Measurements from ENCODE around the gene BRINP3. TPM values are rescaled to one million over a fixed set of nuclear protein-coding genes. Genes with fewer than 3 reads are reported as not detected.
A peak's percentile ranks its signal among the peaks of the same experiment; 100 is the strongest.

Gene BRINP3
- total RNA-seq, 1 donor from 2014 or later = 6.6 TPM

DNA sequence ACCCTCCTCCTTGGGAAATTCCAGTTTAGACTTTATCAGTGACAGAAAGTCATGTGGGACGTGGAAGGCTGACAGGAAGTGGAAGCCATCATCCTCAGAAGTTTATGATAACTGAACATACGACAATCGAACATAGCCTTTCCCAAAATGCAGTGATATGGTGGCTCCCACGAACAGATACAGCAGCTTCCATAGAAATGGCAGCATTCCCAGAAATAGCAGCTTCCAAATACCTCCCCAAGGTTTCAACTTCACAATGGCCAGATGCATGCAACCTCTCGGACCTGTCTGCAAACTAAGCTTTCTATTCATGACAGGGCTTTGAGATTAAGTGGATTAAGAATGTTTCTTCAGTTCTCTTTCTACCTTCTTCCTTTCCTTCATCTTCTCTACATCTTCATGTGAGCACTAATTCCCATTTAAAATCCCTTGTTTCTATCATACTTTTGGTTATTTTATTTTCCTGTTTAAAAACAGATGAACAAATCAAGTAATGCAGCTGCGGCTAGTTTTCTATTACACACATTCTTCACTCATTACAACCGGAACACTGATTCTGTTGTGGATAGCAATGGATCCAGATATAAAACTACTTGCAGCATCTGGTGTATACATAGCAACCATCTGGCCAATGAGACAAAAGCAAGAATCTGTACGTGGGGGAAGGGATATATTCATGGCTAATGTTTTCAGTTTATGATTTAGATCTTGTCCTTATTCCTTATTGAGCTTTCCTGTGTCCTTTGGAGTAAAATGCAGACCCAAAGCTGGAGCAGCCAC lies 304.8 kb downstream of the BRINP3 start:
- TF ChIP-seq, protein P1, sequence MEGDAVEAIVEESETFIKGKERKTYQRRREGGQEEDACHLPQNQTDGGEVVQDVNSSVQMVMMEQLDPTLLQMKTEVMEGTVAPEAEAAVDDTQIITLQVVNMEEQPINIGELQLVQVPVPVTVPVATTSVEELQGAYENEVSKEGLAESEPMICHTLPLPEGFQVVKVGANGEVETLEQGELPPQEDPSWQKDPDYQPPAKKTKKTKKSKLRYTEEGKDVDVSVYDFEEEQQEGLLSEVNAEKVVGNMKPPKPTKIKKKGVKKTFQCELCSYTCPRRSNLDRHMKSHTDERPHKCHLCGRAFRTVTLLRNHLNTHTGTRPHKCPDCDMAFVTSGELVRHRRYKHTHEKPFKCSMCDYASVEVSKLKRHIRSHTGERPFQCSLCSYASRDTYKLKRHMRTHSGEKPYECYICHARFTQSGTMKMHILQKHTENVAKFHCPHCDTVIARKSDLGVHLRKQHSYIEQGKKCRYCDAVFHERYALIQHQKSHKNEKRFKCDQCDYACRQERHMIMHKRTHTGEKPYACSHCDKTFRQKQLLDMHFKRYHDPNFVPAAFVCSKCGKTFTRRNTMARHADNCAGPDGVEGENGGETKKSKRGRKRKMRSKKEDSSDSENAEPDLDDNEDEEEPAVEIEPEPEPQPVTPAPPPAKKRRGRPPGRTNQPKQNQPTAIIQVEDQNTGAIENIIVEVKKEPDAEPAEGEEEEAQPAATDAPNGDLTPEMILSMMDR (conservative IDR thresholded peaks at IDR 0.05) = no peak
- Mint-ChIP-seq H3K4me1 (ENCODE audit: unreplicated experiment) (no peaks in the 10 kb centered on the region), H3K27me3 (no peaks in the 10 kb centered on the region), H3K4me3 (no peak overlapping the region), H3K9me3 (no peaks in the 10 kb centered on the region), H3K36me3 (no peaks in the 10 kb centered on the region), H3K27ac (no peak overlapping the region)
- no peak for DNase-seq (ENCODE audit: extremely low spot score, unreplicated experiment)

DNA sequence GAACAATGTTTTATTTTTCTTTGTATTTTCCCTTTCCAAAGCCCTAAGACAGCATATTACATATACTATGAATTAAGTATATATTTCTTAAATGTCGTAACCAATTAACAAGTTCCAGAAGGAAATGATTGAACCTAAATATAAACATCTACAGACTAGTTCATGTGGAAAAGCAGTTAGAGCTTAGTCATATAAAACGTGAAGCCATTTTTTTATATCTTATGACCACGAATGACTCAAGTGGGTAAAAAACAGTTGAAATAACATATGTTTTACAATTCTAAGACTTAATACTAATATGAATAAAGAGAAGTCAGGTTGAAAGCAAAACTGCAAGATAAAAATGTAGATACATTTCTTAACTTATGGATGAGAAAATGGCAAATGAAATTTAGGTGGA lies 307.3 kb downstream of the BRINP3 start:
- DNase-seq (ENCODE audit: extremely low spot score, unreplicated experiment) = no peak
- Mint-ChIP-seq H3K9me3 (no peaks in the 10 kb centered on the region), H3K27ac (no peak overlapping the region), H3K36me3 (no peaks in the 10 kb centered on the region), H3K4me3 (no peak overlapping the region), H3K4me1 (ENCODE audit: unreplicated experiment) (no peaks in the 10 kb centered on the region), H3K27me3 (no peaks in the 10 kb centered on the region)
- TF ChIP-seq, protein P1 (conservative IDR thresholded peaks at IDR 0.05) = no peak

DNA sequence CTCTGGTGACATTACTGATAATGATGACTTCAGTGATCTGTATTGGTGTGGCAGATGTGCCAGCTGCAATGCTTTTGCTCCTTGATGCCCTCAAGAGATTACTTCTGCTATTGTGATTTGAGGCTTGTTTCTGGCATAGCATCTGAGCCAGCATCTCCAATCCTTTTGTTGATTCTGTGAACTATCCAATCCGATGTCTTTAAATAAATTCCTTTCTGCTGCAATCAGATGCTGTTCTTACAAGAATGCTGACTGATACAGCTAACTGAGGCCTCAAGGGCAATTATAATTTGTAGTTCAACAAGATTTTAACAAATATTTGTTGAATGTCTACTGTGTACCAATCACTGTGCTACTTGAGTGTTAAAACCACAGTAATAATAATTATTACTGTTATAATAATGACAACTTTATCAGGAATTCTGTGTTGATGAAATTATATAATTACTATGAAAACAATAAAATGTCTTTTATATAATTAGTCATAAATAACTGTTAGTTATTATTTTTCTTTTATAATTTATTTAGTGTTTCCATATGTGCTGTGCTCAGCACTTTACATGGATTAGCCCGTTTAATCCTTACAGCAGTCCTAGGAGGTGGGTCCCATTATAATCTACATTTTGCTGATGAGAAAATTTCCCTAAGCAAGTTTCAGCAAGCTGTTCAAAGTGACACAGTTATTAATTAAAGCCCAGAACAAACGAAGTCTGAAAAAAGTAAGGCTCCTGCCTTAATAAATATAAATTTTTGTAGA lies 308.2 kb downstream of the BRINP3 start:
- H3K4me1 Mint-ChIP-seq (ENCODE audit: unreplicated experiment) = no peaks in the 10 kb centered on the region
- no peaks in the 10 kb centered on the region for H3K27me3 Mint-ChIP-seq
- H3K4me3 Mint-ChIP-seq = no peak overlapping the region
- peak overlapping the region; percentile 26 for H3K27ac Mint-ChIP-seq
- DNase-seq (ENCODE audit: extremely low spot score, unreplicated experiment) = no peak
- TF ChIP-seq, protein P1 (conservative IDR thresholded peaks at IDR 0.05) = no peak
- H3K9me3 Mint-ChIP-seq = no peaks in the 10 kb centered on the region
- H3K36me3 Mint-ChIP-seq = no peaks in the 10 kb centered on the region

DNA sequence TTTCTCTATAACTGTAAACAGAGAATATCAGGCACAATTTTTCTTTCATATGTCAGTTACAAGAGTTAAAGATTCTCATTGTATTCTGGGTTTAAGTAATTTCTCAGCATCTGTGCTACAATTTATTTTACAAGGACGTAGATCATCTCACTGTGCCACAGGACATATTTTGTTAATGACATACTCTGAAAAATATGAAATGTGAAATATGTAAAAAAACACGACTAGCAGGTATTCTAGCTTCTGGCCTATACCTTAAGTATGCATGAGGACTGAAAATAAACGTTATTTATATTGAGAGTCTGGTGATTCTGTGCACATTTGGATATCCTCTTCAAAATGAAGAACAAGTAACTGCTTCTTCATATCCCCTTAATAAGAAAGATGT lies 308.8 kb downstream of the BRINP3 start:
- no peak overlapping the region for H3K4me3 Mint-ChIP-seq
- no peaks in the 10 kb centered on the region for H3K27me3 Mint-ChIP-seq
- DNase-seq (ENCODE audit: extremely low spot score, unreplicated experiment) = no peak
- H3K36me3 Mint-ChIP-seq = no peaks in the 10 kb centered on the region
- H3K27ac Mint-ChIP-seq = peak overlapping the region; percentile 26
- no peaks in the 10 kb centered on the region for H3K4me1 Mint-ChIP-seq (ENCODE audit: unreplicated experiment)
- TF ChIP-seq, protein P1 (conservative IDR thresholded peaks at IDR 0.05) = no peak
- no peaks in the 10 kb centered on the region for H3K9me3 Mint-ChIP-seq

DNA sequence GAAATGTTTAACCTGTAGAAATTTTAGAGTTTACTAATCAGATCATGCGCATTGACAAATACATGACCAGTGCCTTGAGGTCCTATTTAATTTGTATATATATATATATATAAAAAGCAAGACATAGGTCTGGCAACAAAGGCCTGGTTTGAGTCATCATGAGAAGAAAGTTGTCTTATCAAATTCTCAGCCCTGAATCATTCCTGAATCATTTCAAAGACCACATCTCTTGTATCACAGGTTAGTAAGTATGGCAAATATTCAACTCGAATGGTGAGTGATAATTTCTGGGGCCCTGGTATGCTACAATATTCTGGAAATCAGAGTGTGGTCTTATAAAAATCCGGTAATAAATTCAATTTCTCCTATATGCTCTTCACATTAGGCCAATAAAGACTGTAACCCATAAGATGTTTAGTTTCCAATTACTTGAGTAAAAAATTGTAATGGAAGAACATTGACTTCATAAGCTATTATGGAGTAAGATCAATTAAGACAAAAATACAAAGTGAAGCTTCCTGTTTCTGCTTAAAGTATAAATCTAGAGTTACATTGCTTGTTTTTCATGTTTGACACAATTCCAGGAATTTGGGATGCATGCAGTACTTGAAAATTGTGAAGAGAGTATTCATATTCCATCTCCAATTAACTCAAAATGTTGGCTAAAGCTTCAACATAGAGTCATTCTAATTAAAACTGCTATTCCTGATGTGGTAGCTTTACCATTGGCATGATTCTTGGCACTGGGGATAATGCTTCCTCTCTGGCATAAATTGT lies 309.4 kb downstream of the BRINP3 start:
- H3K9me3 Mint-ChIP-seq = no peaks in the 10 kb centered on the region
- H3K27me3 Mint-ChIP-seq = no peaks in the 10 kb centered on the region
- no peak overlapping the region for H3K27ac Mint-ChIP-seq
- H3K4me1 Mint-ChIP-seq (ENCODE audit: unreplicated experiment) = no peaks in the 10 kb centered on the region
- TF ChIP-seq, protein P1 (conservative IDR thresholded peaks at IDR 0.05) = no peak
- no peak for DNase-seq (ENCODE audit: extremely low spot score, unreplicated experiment)
- H3K4me3 Mint-ChIP-seq = no peak overlapping the region
- H3K36me3 Mint-ChIP-seq = no peaks in the 10 kb centered on the region

Measured in type B pancreatic cell (in vitro differentiated cells).